Osteocyte (in vitro differentiated cells): ENCODE data around the gene LRCH2. TPM values are rescaled to one million over a fixed set of nuclear protein-coding genes. Genes with fewer than 3 reads are reported as not detected.

Experiments used
- DNase-seq: peaks from one replicate; pipeline ENCODE4 v3.0.0; 2021; ENCODE audit warnings: mixed read lengths; ENCODE audit not compliant: unreplicated experiment; ENCODE audit errors: extremely low spot score
- H3K27ac Mint-ChIP-seq: one replicate; pipeline ENCODE4 v1.8.0; 2021; ENCODE audit warnings: mild to moderate bottlenecking, mixed read lengths; ENCODE audit not compliant: unreplicated experiment
- H3K27me3 Mint-ChIP-seq: one replicate; pipeline ENCODE4 v1.8.0; 2021; ENCODE audit warnings: mixed read lengths; ENCODE audit not compliant: unreplicated experiment
- H3K36me3 Mint-ChIP-seq: one replicate; pipeline ENCODE4 v1.8.0; 2021; ENCODE audit warnings: mixed read lengths; ENCODE audit not compliant: unreplicated experiment
- H3K4me1 Mint-ChIP-seq: one replicate; pipeline ENCODE4 v1.8.0; 2021; ENCODE audit warnings: mixed read lengths; ENCODE audit not compliant: unreplicated experiment
- H3K4me3 Mint-ChIP-seq: one replicate; pipeline ENCODE4 v1.8.0; 2021; ENCODE audit warnings: mild to moderate bottlenecking, moderate library complexity, mixed read lengths; ENCODE audit not compliant: unreplicated experiment
- H3K9me3 Mint-ChIP-seq: one replicate; pipeline ENCODE4 v1.8.0; 2021; ENCODE audit warnings: mixed read lengths; ENCODE audit not compliant: unreplicated experiment
- CTCF ChIP-seq: fragments of 200-600 bp; sonication (generic); IDR thresholded peaks from 2 replicates; pipeline ENCODE4 v1.5.0; 2021; ENCODE audit warnings: antibody characterized with exemption, mild to moderate bottlenecking, moderate library complexity
- total RNA-seq: library from RNA; stranded (reverse); gene quantifications from 2 replicates; pipeline ENCODE4 v1.2.1, GENCODE V29; 2021

Gene LRCH2
- total RNA-seq, 1 donor from 2014 or later, result 7.9 TPM

- DNase-seq, result no peak
- TF ChIP-seq CTCF, result no peak
- Mint-ChIP-seq H3K9me3 (no peaks in the 10 kb centered on the region), H3K36me3 (no peaks in the 10 kb centered on the region), H3K4me3 (no peak overlapping the region), H3K4me1 (no peaks in the 10 kb centered on the region), H3K27ac (no peak overlapping the region), H3K27me3 (peaks cover 45% of the 10 kb centered on the region)
Measured at GRCh38 chrX:115261148-115261547, 27.3 kb upstream of the LRCH2 start.

GRCh38 chrX:115260330-115260729, 26.4 kb upstream of the LRCH2 start:
- H3K4me3 Mint-ChIP-seq, result no peak overlapping the region
- H3K27me3 Mint-ChIP-seq, result peaks cover 41% of the 10 kb centered on the region
- TF ChIP-seq CTCF, result no peak
- DNase-seq, result no peak
- no peaks in the 10 kb centered on the region for H3K4me1 Mint-ChIP-seq
- no peak overlapping the region for H3K27ac Mint-ChIP-seq
- H3K36me3 Mint-ChIP-seq, result no peaks in the 10 kb centered on the region
- no peaks in the 10 kb centered on the region for H3K9me3 Mint-ChIP-seq

GRCh38 chrX:115259238-115259875, 25.5 kb upstream of the LRCH2 start:
- no peaks in the 10 kb centered on the region for H3K36me3 Mint-ChIP-seq
- H3K4me1 Mint-ChIP-seq, result no peaks in the 10 kb centered on the region
- no peaks in the 10 kb centered on the region for H3K9me3 Mint-ChIP-seq
- peaks cover 46% of the 10 kb centered on the region for H3K27me3 Mint-ChIP-seq
- H3K4me3 Mint-ChIP-seq, result no peak overlapping the region
- H3K27ac Mint-ChIP-seq, result no peak overlapping the region
- DNase-seq, result no peak
- no peak for TF ChIP-seq CTCF

- Mint-ChIP-seq H3K36me3 (no peaks in the 10 kb centered on the region), H3K27ac (no peak overlapping the region), H3K27me3 (peaks cover 50% of the 10 kb centered on the region), H3K4me3 (no peak overlapping the region), H3K9me3 (no peaks in the 10 kb centered on the region), H3K4me1 (no peaks in the 10 kb centered on the region)
- TF ChIP-seq CTCF, result no peak
- DNase-seq, result no peak
Measured at GRCh38 chrX:115257711-115258110, 23.8 kb upstream of the LRCH2 start.

GRCh38 chrX:115255003-115255402, 21.1 kb upstream of the LRCH2 start:
- H3K4me1 Mint-ChIP-seq, result no peaks in the 10 kb centered on the region
- no peak for TF ChIP-seq CTCF
- no peaks in the 10 kb centered on the region for H3K36me3 Mint-ChIP-seq
- DNase-seq, result no peak
- H3K27ac Mint-ChIP-seq, result no peak overlapping the region
- no peak overlapping the region for H3K4me3 Mint-ChIP-seq
- H3K9me3 Mint-ChIP-seq, result no peaks in the 10 kb centered on the region
- peaks cover 66% of the 10 kb centered on the region for H3K27me3 Mint-ChIP-seq
